CD4-positive, alpha-beta T cell treated with Interferon alpha-2 for 1 hour (primary cell): ENCODE measurements around the gene ATP6AP1.
"Not testable (repeated sequence)": the region's sequence is repeated elsewhere in the genome, so short reads cannot be mapped to it uniquely, and the experiment has no call there.

Source experiments
- DNase-seq, 2 donors: peaks; one replicate each; pipeline ENCODE4 v3.0.0-alpha.2; 2020 to 2022

The ATP6AP1 gene

DNA sequence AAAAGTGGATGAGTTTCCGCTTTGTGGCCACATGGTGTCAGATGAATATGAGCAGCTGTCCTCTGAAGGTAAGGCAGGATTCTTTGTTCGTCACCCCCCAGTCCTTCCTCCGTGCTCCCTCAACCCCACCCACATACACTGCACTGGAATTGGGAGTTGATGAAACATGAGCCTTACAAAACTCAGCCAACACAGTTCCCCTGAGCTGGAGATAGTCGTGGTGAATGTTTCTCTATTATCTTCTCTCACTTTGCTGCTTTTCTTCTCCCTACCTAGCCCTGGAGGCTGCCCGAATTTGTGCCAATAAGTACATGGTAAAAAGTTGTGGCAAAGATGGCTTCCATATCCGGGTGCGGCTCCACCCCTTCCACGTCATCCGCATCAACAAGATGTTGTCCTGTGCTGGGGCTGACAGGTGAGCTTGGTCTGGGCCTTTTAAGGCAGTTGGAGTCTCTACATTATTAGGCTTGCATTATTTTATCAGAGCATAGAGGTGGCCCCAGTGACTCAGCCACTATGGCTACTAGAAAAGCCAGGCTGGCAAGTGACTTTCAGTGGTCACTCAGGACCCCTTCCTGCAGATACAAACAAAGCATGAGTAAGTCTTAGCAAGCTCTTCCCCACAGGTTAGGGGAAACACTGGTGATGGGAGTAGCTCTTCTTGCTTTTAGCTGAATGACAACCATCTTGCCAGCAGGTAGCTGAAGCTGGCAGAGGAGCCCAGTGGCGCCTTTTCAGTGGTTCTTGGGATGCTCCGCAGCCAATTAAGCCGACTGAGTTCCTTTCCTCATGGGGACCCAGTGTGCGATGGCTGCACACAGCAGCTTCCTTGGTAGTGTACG, 28.7 kb upstream of the ATP6AP1 start:
- peak in 1 of 2 donors; percentile 50 for DNase-seq

DNA sequence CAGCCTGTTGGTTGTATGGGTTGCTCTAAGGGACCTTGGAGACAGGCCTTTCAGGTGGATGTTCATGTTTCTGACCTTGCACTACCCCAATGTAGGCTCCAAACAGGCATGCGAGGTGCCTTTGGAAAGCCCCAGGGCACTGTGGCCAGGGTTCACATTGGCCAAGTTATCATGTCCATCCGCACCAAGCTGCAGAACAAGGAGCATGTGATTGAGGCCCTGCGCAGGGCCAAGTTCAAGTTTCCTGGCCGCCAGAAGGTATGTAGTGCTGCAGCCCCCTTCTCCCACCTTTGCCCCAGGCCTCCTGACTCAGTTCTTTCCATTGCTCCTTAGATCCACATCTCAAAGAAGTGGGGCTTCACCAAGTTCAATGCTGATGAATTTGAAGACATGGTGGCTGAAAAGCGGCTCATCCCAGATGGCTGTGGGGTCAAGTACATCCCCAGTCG, 28.1 kb upstream of the ATP6AP1 start:
- not testable (repeated sequence) for DNase-seq

DNA sequence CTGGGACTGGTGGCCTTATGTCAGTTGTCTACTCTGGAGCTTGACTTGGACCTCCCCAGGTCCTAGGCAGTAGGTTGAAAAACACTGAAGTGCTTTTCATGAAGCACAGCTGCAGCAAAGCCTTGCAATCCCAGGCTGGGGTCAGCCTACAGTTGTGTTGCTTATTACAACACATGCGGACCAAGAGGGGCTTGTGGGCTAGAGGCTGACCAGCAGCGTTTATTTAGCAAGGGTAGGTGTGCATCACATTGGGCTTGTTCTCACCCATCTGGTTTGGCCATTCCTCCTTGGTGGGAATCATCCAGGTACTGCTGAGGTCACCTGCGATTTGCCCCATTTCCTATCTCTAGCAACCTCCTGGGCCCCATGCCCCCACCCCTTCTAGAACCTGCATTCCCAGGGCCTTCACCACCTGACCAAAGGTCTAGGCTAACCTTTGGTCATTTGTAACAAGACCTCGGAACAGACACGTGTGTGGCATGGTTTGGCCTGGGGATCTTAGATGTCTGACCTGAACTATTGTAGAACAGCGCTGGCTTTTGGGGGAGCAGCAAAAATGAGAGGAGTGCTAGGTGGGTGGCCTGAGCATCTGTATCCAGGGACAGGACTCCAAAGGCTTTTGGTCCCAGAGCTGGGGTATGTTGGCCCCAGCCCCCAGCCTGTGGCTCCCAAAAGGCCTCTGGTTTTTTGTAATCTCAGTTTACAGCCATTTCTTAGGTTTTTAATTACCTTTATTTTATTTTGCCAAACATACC, 27.3 kb upstream of the ATP6AP1 start:
- DNase-seq, result no peak

DNA sequence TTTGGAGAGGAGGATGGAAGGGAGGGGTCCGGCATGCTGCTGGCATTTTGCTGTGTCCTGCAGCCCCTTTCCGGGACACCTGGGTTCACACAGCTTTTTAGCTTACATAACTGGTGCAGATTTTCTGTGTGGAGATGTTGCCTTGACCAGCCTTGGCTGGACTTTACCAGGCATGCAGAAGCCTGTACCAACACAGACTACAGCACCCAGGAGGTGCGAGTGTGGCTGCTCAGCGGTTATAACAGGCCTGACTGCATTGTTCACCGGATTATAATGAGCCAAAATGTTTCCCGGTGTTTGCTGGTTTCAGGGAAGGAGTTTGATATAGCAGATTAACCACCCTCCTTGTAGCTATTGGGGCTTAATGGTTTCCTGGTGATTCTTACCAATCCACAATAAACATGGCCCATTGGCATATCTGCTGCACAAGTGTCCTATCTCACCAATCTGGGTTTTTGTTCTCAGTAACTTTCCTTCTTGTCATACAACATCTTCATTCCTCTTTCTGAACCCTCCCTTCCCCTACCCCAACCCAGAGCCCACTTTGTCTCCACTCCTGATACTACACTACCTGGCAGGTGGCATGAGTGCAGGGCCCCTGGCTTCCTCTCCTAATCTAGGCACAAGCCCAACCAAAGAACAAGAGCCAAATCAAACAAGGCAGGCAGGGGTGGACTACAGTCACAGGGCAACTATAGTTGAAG, 26.4 kb upstream of the ATP6AP1 start:
- DNase-seq, result no peak

DNA sequence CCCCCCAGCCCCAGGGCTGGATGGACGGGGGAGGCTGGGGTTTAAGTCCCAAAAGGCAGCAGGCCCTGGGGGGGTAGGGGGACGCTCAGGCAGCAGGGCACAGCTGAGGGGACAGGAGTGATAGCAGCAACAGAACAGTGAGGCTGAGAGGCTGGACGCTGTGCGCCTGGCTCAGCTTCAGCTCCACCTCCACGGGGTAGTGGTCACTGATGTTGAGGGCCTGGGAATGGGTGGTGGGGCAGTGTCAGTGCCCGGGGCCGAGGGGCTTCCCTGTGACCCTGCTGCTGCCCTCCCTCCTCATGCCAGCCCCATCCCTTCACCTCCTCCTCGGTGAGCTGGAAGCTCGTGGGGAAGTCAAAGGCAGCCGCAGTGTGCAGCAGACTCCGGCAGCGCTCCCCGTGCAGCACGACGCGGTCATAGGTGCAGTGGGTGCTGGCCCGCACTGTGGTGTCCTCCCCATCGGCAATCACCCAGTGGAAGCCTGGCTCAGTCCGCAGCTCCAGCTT, 25.8 kb upstream of the ATP6AP1 start:
- no peak for DNase-seq

GRCh38 chrX:154403192-154403591, 25.3 kb upstream of the ATP6AP1 start:
- DNase-seq, result no peak

- no peak for DNase-seq
Observed at GRCh38 chrX:154403858-154404257, 24.6 kb upstream of the ATP6AP1 start.

- no peak for DNase-seq
Observed at GRCh38 chrX:154404625-154405192, 23.8 kb upstream of the ATP6AP1 start.

GRCh38 chrX:154408659-154409221, 19.7 kb upstream of the ATP6AP1 start:
- DNase-seq, result no peak

GRCh38 chrX:154409222-154409871, 19.1 kb upstream of the ATP6AP1 start, which contains the start of gene DNASE1L1:
DNASE1L1 (minus strand) TSS chrX:154409254; CDS start chrX:154405568, 3,686 bp downstream.
- DNase-seq, result peak in 1 of 2 donors; percentile 72

DNA sequence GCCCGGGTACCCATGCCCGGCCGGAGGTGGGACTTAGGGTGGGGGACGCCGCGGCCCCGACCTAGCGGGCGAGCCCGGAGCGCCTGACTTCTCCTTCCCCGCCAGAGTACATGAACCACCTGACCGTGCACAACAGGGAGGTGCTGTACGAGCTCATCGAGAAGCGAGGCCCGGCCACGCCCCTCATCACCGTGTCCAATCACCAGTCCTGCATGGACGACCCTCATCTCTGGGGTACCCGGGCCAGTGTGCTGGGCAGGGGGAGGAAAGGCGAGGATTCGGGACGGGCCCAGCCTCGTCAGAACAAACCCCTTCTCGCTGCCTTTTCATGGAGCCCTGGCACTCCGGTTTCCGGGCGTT, 16.5 kb upstream of the ATP6AP1 start:
- peak; percentile 41 to 64 for DNase-seq

GRCh38 chrX:154412468-154412867, 16.0 kb upstream of the ATP6AP1 start:
- DNase-seq, result peak; percentile 37 to 57

DNA sequence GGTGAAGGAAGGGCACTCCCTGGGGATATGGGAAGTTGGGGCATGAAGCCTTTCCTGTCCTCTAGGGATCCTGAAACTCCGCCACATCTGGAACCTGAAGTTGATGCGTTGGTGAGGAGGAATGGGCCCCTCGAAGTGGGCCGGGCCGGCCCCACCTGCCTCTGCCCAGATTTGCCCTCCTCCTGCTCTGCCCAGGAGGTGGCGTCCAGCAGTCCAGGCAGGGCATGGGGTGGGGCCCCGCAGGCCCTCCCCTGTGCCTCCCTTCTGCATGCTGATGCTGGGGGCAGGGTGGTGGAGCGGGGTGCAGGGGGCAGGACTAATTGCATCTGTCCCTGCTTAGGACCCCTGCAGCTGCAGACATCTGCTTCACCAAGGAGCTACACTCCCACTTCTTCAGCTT, 15.3 kb upstream of the ATP6AP1 start:
- DNase-seq, result no peak

GRCh38 chrX:154417157-154417556, 11.3 kb upstream of the ATP6AP1 start:
- no peak for DNase-seq

GRCh38 chrX:154419189-154419588, 9.3 kb upstream of the ATP6AP1 start:
- no peak for DNase-seq

GRCh38 chrX:154419688-154420401, 8.6 kb upstream of the ATP6AP1 start:
- DNase-seq, result no peak

GRCh38 chrX:154420402-154420756, 8.1 kb upstream of the ATP6AP1 start:
- no peak for DNase-seq

DNA sequence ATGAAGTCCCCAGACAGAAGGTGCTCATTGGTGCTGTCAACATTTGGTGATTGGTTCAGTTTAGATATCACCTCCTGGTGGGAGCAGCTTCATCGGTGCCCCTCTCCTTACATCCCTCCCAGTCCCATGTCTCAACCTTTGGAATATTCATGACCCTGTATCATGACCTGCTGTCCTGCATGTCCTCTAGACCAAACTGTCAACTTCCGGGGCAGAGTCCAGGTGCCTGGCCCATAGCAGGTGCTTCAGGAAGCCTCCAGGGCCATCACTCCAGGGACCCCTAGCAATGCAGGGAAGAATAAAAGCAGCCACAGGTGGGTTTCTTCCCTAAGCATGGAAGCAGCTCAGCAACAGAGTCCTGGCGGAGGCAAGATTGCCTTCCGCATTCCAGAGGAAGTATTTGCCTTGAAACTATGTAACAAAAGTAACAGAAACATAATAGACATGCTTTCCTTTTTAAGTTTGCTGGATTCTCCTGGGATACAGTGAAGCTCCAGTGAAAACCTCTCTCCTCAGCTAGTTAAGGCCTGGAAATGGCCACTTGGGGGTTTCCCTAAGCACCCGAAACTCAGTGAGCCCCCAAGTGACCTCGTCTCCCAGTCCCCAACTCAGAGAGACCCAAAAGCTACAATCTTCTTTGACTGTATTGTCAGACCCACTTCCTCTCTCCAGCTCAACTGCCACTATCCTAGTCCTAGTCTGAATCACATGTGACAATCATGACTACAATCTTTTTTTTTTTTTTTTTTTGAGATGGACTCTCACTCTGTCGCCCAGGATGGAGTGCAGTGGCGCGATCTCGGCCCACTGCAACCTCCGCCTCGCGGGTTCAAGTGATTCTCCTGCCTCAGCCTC, 1.3 kb upstream of the ATP6AP1 start:
- DNase-seq, result no peak

DNA sequence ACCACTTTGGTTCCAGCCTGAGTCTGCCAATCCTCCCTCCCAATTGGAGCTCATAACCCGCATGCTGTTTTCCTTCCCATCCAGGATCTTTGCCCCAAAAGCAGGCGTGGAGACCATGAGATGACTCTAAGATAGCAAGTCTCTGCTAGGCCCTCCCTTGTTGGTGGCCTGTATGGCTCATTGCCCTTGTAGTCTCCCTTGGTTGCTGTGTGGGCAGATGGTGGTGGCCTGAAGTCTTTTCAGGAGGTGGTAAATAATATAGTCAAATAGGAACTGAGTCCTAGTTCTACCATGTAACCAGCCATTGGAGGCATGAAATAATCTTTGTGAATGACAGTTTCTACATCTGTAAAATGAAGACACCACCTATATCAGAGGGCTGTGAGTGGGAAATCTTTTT, 1.2 kb downstream of the ATP6AP1 start:
- DNase-seq, result no peak

DNA sequence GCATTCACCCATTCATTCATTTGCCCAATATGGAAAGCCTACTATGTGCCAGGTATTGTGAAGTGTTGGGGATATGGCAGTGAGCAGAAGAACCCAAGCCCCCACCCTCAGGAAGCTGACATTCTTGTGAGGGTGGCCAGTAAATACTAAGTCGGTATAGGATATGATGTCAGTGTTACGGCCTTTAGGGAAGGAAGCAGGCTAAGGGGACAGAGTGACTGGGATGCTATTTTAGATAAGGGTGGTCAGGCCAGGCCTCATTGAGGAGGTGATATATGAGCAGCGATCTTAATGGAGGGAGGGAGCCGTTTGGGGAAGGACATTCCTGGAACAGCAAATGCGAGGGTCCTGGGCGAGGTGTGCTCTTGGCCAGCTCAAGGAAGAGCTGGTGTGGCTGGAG, 2.0 kb downstream of the ATP6AP1 start:
- DNase-seq, result no peak
